H1 (cell line): Measurements from ENCODE around the gene PCCA.

Experiments used
- TEAD4 ChIP-seq: IDR thresholded peaks from 2 replicates; pipeline ENCODE4 v1.6.1; 2012; ENCODE audit warnings: low read depth, low read length, inconsistent platforms, mixed read lengths
- TF ChIP-seq, protein P1 (sequence below), 3 experiments: IDR thresholded peaks; 1 replicate in 2 of 3; 2 replicates in 1 of 3; pipeline versions ENCODE4 v1.5.1 to v1.6.1; 2011; ENCODE audit warnings: low read length in 3 of 3, mild to moderate bottlenecking in 3 of 3, inconsistent platforms in 2 of 3, low read depth in 1 of 3, moderate library complexity in 1 of 3; ENCODE audit not compliant: insufficient read depth in 1 of 3; ENCODE audit errors: control extremely low read depth in 1 of 3

DNA sequence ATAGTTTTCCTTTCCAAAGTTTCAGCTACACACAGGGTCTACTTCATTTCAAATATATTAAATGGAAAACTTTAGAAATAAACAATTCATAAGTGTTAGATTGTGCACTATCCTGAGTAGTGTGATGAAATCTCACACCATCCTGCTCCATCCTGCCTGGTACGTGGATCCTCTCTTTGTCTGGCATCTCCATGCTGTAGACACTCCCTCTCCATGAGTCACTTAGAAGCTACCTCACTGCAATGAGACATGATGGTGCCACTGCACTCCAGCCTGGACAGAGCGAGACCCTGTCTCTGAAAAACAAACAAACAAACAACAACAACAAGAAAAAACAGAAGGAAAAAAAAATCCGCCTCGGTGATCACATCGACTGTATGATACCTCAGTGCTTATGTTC is 191.8 kb downstream of the PCCA start:
- no peak for TF ChIP-seq TEAD4
- TF ChIP-seq, protein P1, sequence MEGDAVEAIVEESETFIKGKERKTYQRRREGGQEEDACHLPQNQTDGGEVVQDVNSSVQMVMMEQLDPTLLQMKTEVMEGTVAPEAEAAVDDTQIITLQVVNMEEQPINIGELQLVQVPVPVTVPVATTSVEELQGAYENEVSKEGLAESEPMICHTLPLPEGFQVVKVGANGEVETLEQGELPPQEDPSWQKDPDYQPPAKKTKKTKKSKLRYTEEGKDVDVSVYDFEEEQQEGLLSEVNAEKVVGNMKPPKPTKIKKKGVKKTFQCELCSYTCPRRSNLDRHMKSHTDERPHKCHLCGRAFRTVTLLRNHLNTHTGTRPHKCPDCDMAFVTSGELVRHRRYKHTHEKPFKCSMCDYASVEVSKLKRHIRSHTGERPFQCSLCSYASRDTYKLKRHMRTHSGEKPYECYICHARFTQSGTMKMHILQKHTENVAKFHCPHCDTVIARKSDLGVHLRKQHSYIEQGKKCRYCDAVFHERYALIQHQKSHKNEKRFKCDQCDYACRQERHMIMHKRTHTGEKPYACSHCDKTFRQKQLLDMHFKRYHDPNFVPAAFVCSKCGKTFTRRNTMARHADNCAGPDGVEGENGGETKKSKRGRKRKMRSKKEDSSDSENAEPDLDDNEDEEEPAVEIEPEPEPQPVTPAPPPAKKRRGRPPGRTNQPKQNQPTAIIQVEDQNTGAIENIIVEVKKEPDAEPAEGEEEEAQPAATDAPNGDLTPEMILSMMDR (IDR thresholded peaks at IDR 0.05; ENCODE audit: control extremely low read depth in 1 of 3, insufficient read depth in 1 of 3, low read depth in 1 of 3, low read length in 3 of 3) = no peak
